ENCODE measurements around the gene CHPF.

CHPF gene

DNA sequence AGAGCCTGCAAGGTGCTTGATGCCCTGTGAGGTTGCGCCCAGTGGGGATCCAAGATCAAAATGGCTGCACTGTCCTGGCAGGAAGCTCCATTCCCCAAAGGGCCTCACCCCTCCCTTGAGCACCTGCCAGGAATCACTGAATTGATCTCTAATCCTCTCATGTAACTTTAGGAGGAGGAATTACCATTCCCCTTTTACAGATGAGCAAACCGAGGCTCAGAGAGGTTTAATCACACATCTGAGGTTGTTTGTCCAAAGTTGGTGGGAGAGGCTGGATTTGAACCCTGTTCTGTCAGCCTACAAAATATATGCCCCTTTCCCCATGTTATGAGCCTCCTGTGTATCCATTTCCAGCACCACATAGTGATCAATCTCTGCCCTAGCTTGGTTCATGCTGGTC lies 18.8 kb downstream of the CHPF start:
- H3K9me3 ChIP-seq (ENCODE audit: control insufficient read depth, insufficient read depth, low read depth, low read length) = no peaks in the 10 kb centered on the region
- TF ChIP-seq GFI1B (tag by site-specific recombination; IDR thresholded peaks at IDR 0.05) = no peak
- H3K27ac ChIP-seq (ENCODE audit: extremely low read depth, low read depth, low read length) = no peak overlapping the region
- CTCF ChIA-PET = interaction anchor here (0.6 to 9.7 kb wide), 7 partner anchors 14 to 514 kb away, joined by 3 to 196 read pairs (median 8); partner anchors contain the start of genes ASIC4 and GMPPA
- POLR2A ChIA-PET = no interaction called here
- no peaks in the 10 kb centered on the region for H3K36me3 ChIP-seq (ENCODE audit: control insufficient read depth in 2 of 2, insufficient read depth in 1 of 2, low read length in 2 of 2)
- peaks cover 7% of the 10 kb centered on the region for H3K4me1 ChIP-seq (ENCODE audit: control insufficient read depth, insufficient read depth, low read length)
- no peak overlapping the region for H3K4me3 ChIP-seq (ENCODE audit: low read depth, low read length)

DNA sequence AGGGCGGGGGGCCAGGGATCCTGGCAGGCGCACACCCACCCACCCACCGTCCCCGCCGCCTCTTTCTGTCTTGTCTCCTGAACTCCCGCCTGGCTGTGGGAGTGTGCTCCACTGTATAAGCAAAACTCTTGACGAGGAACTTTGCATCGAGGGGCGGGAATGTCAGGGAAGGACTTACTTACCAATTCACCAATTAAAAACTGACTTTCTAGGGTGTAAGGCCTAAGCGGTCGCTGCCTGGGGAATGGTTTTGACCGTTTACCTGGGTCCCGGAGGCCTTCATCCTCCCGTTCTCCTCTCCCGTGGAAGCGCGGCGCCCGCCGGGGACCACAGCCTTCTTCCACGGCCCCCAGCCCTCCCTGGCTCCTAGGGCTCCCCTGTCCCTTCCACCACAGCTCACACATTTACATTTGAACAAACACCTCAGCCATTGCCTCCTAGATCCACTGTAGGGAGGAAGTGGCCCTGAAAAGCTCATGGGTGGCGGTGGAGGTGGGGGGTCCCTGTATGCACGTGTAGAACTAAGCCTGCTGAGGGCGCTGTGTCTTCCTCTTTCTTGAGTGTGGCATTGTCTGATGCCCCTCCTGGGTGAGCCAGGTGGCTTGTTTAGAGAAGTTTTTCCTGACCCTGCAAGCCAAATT lies 20.5 kb downstream of the CHPF start:
- POLR2A ChIA-PET = interaction anchor here (0.6 kb wide), 1 partner anchor 14 kb away, joined by 11 read pairs; no protein-coding TSS in a partner anchor
- no peaks in the 10 kb centered on the region for H3K9me3 ChIP-seq (ENCODE audit: control insufficient read depth, insufficient read depth, low read depth, low read length)
- TF ChIP-seq, protein P1, sequence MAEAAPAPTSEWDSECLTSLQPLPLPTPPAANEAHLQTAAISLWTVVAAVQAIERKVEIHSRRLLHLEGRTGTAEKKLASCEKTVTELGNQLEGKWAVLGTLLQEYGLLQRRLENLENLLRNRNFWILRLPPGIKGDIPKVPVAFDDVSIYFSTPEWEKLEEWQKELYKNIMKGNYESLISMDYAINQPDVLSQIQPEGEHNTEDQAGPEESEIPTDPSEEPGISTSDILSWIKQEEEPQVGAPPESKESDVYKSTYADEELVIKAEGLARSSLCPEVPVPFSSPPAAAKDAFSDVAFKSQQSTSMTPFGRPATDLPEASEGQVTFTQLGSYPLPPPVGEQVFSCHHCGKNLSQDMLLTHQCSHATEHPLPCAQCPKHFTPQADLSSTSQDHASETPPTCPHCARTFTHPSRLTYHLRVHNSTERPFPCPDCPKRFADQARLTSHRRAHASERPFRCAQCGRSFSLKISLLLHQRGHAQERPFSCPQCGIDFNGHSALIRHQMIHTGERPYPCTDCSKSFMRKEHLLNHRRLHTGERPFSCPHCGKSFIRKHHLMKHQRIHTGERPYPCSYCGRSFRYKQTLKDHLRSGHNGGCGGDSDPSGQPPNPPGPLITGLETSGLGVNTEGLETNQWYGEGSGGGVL (tag by site-specific recombination; IDR thresholded peaks at IDR 0.05) = no peak
- no peak for TF ChIP-seq ZNF155 (tag by site-specific recombination; IDR thresholded peaks at IDR 0.05)
- TF ChIP-seq TCF7L2 (IDR thresholded peaks at IDR 0.05; ENCODE audit: borderline replicate concordance, low read depth, low read length) = no peak
- H3K4me3 ChIP-seq (ENCODE audit: low read depth, low read length) = no peak overlapping the region
- H3K4me1 ChIP-seq (ENCODE audit: control insufficient read depth, insufficient read depth, low read length) = peaks cover 7% of the 10 kb centered on the region
- H3K27ac ChIP-seq (ENCODE audit: extremely low read depth, low read depth, low read length) = no peak overlapping the region
- CTCF ChIA-PET = interaction anchor here (0.5 to 9.7 kb wide), 12 partner anchors 10 to 163 kb away, joined by 3 to 196 read pairs (median 4); partner anchors contain the start of genes ASIC4 and GMPPA
- H3K36me3 ChIP-seq (ENCODE audit: control insufficient read depth in 2 of 2, insufficient read depth in 1 of 2, low read length in 2 of 2) = no peaks in the 10 kb centered on the region

DNA sequence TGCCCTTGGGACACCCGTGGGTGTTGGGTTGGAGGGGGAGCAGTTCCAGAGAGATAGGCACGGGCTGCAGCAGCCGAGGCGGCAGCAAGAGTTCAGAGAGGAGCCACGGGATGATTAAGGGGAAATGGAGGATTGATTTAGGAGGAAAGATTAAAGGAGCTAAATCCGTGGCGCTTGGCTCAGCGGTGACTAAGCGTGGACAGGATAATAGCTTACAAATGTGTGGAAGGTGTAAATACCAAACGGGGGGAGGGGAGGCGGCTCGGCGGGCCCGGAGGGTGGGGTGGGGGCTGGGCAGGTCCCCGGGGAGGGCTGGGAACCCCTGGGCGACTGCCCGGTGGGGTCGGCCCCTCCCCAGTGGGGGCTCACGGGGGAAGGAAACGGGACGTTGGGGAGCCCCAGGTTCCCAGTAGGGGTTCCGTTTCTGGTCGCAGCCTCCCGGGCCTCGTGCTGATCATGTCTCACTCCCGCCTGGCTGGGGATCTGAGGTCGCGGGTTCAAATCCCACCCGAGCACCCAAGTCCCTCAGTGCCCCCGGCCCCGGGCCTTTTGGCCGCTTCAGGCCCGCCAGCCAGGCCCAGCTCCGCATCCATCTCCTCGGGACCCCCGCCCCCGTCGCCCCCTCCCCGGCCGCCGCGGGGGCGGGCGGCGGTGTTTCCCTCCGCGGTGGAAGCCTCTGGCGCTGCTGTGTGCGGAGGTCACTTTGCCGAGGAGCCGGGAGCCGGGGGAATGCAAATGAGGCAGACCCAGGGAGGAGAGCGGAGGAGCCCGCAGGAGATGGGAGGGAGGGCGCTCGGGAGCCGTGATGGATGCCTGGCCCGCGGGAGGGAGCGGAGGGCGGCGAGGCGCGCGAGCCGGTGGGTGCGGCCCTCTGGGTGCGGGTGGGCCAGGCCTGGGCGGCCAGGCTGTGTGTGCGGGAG lies 21.2 kb downstream of the CHPF start:
- TF ChIP-seq PRDM1 (tag by site-specific recombination; IDR thresholded peaks at IDR 0.05) = no peak
- TF ChIP-seq TCF7L2 (IDR thresholded peaks at IDR 0.05; ENCODE audit: borderline replicate concordance, low read depth, low read length) = peak; percentile 60; the same call in 1 of the 2 replicates
- TF ChIP-seq, protein P2, sequence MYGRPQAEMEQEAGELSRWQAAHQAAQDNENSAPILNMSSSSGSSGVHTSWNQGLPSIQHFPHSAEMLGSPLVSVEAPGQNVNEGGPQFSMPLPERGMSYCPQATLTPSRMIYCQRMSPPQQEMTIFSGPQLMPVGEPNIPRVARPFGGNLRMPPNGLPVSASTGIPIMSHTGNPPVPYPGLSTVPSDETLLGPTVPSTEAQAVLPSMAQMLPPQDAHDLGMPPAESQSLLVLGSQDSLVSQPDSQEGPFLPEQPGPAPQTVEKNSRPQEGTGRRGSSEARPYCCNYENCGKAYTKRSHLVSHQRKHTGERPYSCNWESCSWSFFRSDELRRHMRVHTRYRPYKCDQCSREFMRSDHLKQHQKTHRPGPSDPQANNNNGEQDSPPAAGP (tag by site-specific recombination; IDR thresholded peaks at IDR 0.05) = no peak
- TF ChIP-seq ZNF76 (tag by site-specific recombination; IDR thresholded peaks at IDR 0.05; ENCODE audit: borderline replicate concordance, low read depth) = no peak
- TF ChIP-seq, protein P3, sequence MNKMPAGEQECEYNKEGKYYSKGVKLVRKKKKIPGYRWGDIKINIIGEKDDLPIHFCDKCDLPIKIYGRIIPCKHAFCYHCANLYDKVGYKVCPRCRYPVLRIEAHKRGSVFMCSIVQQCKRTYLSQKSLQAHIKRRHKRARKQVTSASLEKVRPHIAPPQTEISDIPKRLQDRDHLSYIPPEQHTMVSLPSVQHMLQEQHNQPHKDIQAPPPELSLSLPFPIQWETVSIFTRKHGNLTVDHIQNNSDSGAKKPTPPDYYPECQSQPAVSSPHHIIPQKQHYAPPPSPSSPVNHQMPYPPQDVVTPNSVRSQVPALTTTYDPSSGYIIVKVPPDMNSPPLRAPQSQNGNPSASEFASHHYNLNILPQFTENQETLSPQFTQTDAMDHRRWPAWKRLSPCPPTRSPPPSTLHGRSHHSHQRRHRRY (tag by site-specific recombination; IDR thresholded peaks at IDR 0.05) = no peak
- TF ChIP-seq, protein P4, sequence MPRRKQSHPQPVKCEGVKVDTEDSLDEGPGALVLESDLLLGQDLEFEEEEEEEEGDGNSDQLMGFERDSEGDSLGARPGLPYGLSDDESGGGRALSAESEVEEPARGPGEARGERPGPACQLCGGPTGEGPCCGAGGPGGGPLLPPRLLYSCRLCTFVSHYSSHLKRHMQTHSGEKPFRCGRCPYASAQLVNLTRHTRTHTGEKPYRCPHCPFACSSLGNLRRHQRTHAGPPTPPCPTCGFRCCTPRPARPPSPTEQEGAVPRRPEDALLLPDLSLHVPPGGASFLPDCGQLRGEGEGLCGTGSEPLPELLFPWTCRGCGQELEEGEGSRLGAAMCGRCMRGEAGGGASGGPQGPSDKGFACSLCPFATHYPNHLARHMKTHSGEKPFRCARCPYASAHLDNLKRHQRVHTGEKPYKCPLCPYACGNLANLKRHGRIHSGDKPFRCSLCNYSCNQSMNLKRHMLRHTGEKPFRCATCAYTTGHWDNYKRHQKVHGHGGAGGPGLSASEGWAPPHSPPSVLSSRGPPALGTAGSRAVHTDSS (tag by site-specific recombination; IDR thresholded peaks at IDR 0.05) = no peak
- no peak for TF ChIP-seq ZNF132 (tag by site-specific recombination; IDR thresholded peaks at IDR 0.05; ENCODE audit: borderline replicate concordance)
- no peak for TF ChIP-seq ZNF23 (tag by site-specific recombination; IDR thresholded peaks at IDR 0.05; ENCODE audit: borderline replicate concordance)
- TF ChIP-seq ZFHX2 (tag by site-specific recombination; conservative IDR thresholded peaks at IDR 0.05) = 0 out of 2 replicates have a peak, but pooled peaks have one; percentile 9
- ChIA-PET POLR2A (interaction anchor here (0.7 to 1.8 kb wide), 3 partner anchors 12 to 34 kb away, joined by 3 to 8 read pairs (median 3); no protein-coding TSS in a partner anchor), CTCF (interaction anchor here (0.6 to 9.7 kb wide), 15 partner anchors 7 to 245 kb away, joined by 3 to 196 read pairs (median 16); partner anchors contain the start of genes ASIC4 and GMPPA)
- Histone ChIP-seq H3K4me3 (ENCODE audit: low read depth, low read length) (no peak overlapping the region), H3K27ac (ENCODE audit: extremely low read depth, low read depth, low read length) (no peak overlapping the region), H3K9me3 (ENCODE audit: control insufficient read depth, insufficient read depth, low read depth, low read length) (no peaks in the 10 kb centered on the region), H3K36me3 (ENCODE audit: control insufficient read depth in 2 of 2, insufficient read depth in 1 of 2, low read length in 2 of 2) (no peaks in the 10 kb centered on the region), H3K4me1 (ENCODE audit: control insufficient read depth, insufficient read depth, low read length) (peaks cover 7% of the 10 kb centered on the region)

Data from HEK293 (cell line).